GM12864 (cell line): ENCODE measurements around the gene SORL1.

Experiments
- DNase-seq: peaks from one replicate; pipeline ENCODE4 v3.0.0-alpha.2; 2011; ENCODE audit warnings: low read depth
- H3K4me3 ChIP-seq: 2 replicates; pipeline ENCODE4 v1.5.1; 2011; ENCODE audit warnings: mild to moderate bottlenecking, low read depth, low read length, control low read depth
- TF ChIP-seq, protein P1 (sequence below): IDR thresholded peaks from 2 replicates; pipeline ENCODE4 v1.5.1; 2011; ENCODE audit warnings: low read depth, mild to moderate bottlenecking, moderate library complexity, low read length, control low read depth, inconsistent platforms; ENCODE audit errors: missing control alignments

Gene SORL1

DNA sequence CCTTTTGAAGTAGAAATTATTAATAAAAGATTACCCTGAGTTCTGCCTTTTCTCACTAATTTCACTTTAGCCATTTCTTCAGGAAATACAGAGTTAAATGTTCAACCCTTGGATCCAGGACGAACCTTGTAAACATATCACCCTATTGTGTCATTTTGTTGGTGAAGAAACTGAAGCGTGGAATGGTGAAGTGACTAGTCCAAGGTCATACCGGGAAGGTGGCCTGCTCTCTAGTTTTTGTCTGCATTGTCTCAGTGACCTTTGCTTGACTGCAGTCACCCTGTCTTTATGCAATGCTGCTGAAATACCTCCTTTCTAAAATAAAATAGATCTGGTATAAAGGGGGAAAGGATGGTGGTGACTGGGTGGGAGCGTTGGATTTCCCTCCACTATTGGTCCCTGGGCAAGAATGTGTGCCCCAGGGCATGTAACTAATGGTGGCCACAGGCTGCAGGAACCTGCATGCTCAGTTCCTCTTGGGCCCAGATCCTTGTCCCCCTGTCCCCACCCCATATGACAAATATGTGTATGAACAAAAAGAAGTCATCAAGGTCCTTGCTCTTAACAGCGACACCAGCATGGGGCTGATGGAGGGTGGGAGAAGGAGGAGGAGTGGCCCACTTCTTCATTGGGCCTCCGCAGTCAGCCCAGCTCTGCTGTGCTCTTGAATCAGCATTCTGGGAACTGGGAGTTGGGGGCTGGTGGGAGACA lies 1.6 kb downstream of the SORL1 start:
- H3K4me3 ChIP-seq = peak overlapping the region; percentile 92
- DNase-seq = no peak
- TF ChIP-seq, protein P1, sequence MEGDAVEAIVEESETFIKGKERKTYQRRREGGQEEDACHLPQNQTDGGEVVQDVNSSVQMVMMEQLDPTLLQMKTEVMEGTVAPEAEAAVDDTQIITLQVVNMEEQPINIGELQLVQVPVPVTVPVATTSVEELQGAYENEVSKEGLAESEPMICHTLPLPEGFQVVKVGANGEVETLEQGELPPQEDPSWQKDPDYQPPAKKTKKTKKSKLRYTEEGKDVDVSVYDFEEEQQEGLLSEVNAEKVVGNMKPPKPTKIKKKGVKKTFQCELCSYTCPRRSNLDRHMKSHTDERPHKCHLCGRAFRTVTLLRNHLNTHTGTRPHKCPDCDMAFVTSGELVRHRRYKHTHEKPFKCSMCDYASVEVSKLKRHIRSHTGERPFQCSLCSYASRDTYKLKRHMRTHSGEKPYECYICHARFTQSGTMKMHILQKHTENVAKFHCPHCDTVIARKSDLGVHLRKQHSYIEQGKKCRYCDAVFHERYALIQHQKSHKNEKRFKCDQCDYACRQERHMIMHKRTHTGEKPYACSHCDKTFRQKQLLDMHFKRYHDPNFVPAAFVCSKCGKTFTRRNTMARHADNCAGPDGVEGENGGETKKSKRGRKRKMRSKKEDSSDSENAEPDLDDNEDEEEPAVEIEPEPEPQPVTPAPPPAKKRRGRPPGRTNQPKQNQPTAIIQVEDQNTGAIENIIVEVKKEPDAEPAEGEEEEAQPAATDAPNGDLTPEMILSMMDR = no peak

DNA sequence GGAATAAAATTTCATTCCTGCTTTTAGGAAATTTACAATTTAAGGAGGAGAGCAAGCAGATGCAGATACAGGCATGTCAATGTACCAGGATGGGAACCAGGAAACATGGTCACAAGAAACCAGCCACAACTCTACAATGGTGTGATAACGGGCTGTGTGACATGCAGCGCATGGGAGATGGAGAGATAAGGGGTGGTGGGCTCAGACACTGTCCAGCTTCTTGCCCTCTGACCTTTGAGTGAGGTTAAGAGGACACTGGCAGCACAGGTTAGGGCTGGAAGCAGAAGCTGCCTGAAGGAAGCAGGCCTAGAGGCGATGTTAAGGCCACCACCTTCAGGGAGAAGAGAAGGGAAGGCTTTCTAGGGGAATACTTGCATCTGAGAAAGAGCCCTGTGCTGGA lies 3.0 kb downstream of the SORL1 start:
- DNase-seq = no peak
- peak overlapping the region; percentile 92 for H3K4me3 ChIP-seq
- TF ChIP-seq, protein P1 = no peak

DNA sequence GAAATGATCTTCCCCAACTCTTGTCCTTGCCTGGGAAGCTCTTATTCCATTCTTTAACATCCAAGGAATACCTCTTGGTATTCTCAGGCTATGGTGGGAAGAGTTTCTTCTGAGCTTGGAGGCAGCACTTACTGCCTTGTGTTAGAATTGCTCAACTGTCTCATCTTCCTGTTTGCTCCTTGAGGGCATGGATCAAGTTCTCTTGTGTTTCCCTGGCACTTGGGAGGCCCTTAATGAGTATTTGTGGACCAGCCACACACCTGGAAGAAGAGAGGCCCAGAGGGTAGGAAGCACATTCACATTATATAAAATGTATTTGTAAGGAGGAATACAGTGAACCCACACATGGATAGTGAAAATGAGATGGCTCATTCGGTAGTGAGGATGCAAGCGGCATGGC lies 4.0 kb downstream of the SORL1 start:
- TF ChIP-seq, protein P1 = no peak
- no peak for DNase-seq
- peak overlapping the region; percentile 15; the same call in 1 of the 2 replicates for H3K4me3 ChIP-seq

DNA sequence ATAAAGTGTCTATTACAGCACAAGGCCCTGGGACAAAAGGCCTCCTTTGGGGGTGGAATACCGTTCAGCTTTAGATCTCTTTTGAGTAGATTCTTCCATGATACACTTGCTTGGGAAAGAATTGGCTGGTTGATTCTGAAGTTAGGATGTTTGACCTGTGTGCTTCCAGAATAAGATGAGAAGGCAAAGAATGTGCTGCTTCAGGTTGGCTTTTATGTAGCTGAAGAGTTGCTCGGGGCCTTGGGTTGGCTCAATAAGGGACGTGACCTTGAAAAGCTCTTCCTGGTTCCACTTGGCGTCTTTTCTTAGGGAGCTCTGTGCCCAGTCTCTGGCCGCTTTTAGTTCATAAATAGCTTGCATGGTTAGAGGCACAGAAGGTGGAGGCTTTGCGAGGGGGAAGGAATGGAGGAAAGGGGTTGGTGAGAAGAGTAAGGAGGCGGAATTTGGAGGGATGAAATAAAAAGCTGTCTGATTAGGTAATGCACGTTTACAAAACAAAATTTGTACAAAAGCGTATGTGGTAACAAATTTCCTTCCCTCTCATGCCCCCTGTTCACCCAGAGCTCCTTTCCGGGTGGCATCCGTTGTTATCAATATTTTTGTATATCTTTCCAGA lies 4.8 kb downstream of the SORL1 start:
- TF ChIP-seq, protein P1 = no peak
- peak overlapping the region; percentile 22; the same call in 1 of the 2 replicates for H3K4me3 ChIP-seq
- DNase-seq = no peak

DNA sequence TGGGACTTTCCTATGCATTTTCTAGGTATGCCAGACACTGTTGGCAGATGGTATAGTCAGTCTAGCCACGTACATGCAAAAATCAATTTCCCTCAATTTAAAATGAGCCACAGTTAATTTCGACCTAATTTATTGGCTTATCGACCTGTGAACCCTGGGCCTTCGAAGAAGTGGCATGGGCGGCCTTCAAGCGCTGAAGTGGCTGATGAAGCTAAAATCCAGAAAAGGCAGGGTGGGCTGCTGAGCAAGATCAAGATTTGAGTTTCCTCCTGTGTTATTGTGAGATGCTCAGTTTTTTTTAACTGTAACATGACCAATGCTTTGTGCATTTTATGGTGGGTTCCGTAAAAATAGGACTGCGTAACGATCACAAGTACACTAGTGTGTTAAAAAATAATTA lies 6.4 kb downstream of the SORL1 start:
- DNase-seq = no peak
- TF ChIP-seq, protein P1 = no peak
- H3K4me3 ChIP-seq = no peak overlapping the region

DNA sequence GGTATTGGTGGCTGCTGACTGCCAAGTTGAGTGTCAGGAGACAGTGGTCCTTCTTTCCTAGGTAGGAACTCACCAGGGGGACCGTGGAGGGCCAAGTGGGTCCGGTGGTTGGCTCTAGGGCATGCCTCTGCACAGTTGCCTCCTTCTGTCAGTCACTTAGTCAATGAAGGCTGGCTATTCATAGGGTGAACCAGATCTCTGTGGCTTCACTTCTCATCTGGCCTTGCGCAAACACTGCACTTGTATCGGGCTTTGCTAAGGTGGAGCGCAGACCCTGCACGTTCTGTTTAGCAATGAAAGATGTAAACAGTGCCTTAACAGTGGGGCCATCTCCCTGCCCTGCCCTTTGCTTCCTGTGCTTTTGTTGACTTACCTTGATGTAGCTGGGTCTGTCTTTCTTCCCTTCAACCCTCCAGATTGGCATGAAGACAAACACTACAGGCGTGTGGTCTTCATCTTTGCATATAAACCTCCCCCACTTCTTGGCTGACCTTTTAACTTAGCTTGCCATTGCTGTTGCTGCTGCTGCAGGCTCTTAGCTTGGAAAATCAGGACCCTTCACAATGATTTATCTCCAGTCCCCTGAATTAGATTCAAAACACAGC lies 7.4 kb downstream of the SORL1 start:
- DNase-seq = no peak
- H3K4me3 ChIP-seq = no peak overlapping the region
- TF ChIP-seq, protein P1 = no peak
